IMR-90 (cell line): Measurements from ENCODE around the gene GHDC. TPM values are rescaled to one million over a fixed set of nuclear protein-coding genes. Genes with fewer than 3 reads are reported as not detected.

Experiments
- ATAC-seq: fragments of 200-7000 bp; cut with Tn5 transposase; 2 replicates; pipeline ENCODE4 v1.9.1; 2020; ENCODE audit warnings: low read depth, mild to moderate bottlenecking, moderate library complexity
- BruUV-seq: library from RNA; stranded (reverse); fragments of 400-500 nt; replicated peaks from 2 replicates; lab custom pipeline; 2021; lab: Mats Ljungman, UMichigan
- CTCF ChIA-PET: fragments of 300-600 bp; formaldehyde crosslinking; extraction: SDS; loops from one replicate; lab custom pipeline; 2021; ENCODE audit warnings: antibody characterized with exemption; lab: Yijun Ruan, JAX
- POLR2A ChIA-PET: fragments of 300-600 bp; sonication (Branson Sonifier 250); formaldehyde crosslinking; loops from one replicate; lab custom pipeline; 2022; ENCODE audit warnings: antibody characterized with exemption; ENCODE audit not compliant: unreplicated experiment; lab: Charles Lee
- DNase-seq: peaks from one replicate; pipeline ENCODE4 v3.0.0; 2013
- H2AFZ ChIP-seq: replicated peaks from 2 replicates; pipeline ENCODE3; 2013; ENCODE audit warnings: low read length, mild to moderate bottlenecking; ENCODE audit not compliant: poor library complexity
- H2AK5ac ChIP-seq: 2 replicates; pipeline ENCODE4 v1.6.1; 2013; ENCODE audit warnings: low read depth, low read length, inconsistent platforms
- H2AK9ac ChIP-seq: replicated peaks from 2 replicates; pipeline ENCODE3; 2013; ENCODE audit warnings: mild to moderate bottlenecking, low read depth, low read length, moderate library complexity; ENCODE audit not compliant: poor library complexity
- H2BK120ac ChIP-seq: 2 replicates; pipeline ENCODE4 v1.6.1; 2013; ENCODE audit warnings: low read depth, low read length, inconsistent platforms
- H2BK15ac ChIP-seq: 3 replicates; pipeline ENCODE4 v1.6.1; 2013; ENCODE audit warnings: low read depth, low read length, inconsistent platforms
- H2BK20ac ChIP-seq: 2 replicates; pipeline ENCODE4 v1.6.1; 2013; ENCODE audit warnings: low read depth, mild to moderate bottlenecking, inconsistent platforms, low read length, moderate library complexity
- H2BK5ac ChIP-seq: 2 replicates; pipeline ENCODE4 v1.6.1; 2013; ENCODE audit warnings: mild to moderate bottlenecking, low read depth, low read length, inconsistent platforms; ENCODE audit not compliant: poor library complexity, severe bottlenecking
- H3K14ac ChIP-seq: replicated peaks from 2 replicates; pipeline ENCODE4 v1.6.1; 2013; ENCODE audit warnings: low read depth, low read length, inconsistent platforms
- H3K18ac ChIP-seq: 2 replicates; pipeline ENCODE4 v1.6.1; 2013; ENCODE audit warnings: low read depth, low read length, control low read depth
- H3K23ac ChIP-seq: 2 replicates; pipeline ENCODE4 v1.6.1; 2013; ENCODE audit warnings: low read depth, low read length, inconsistent platforms
- H3K27ac ChIP-seq: 2 replicates; pipeline ENCODE4 v1.5.1; 2013; ENCODE audit warnings: mild to moderate bottlenecking, control low read depth, low read length; ENCODE audit not compliant: insufficient read depth
- H3K27me3 ChIP-seq: 2 replicates; pipeline ENCODE4 v1.6.1; 2013; ENCODE audit warnings: low read length; ENCODE audit not compliant: control insufficient read depth, insufficient read depth
- H3K36me3 ChIP-seq: 2 replicates; pipeline ENCODE4 v1.6.1; 2013; ENCODE audit warnings: low read length, mixed read lengths; ENCODE audit not compliant: control insufficient read depth, insufficient read depth
- H3K4ac ChIP-seq: 2 replicates; pipeline ENCODE4 v1.6.1; 2013; ENCODE audit warnings: low read depth, low read length, inconsistent platforms
- H3K4me1 ChIP-seq: 2 replicates; pipeline ENCODE4 v1.6.1; 2013; ENCODE audit warnings: low read length, mixed read lengths; ENCODE audit not compliant: control insufficient read depth, insufficient read depth
- H3K4me2 ChIP-seq: 2 replicates; pipeline ENCODE4 v1.6.1; 2013; ENCODE audit warnings: low read depth, mild to moderate bottlenecking, control low read depth, low read length, moderate library complexity
- H3K4me3 ChIP-seq: 2 replicates; pipeline ENCODE4 v1.5.1; 2013; ENCODE audit warnings: low read depth, mild to moderate bottlenecking, control low read depth, low read length, moderate library complexity; ENCODE audit not compliant: insufficient read depth
- H3K56ac ChIP-seq: 2 replicates; pipeline ENCODE4 v1.6.1; 2013; ENCODE audit warnings: low read length, inconsistent platforms; ENCODE audit not compliant: insufficient read depth; ENCODE audit errors: extremely low read depth
- H3K79me1 ChIP-seq, 2 experiments: 2 replicates each; pipeline ENCODE4 v1.6.1; 2013; ENCODE audit warnings: low read length in 2 of 2, inconsistent platforms in 1 of 2, low read depth in 1 of 2
- H3K9ac ChIP-seq: 2 replicates; pipeline ENCODE4 v1.6.1; 2013; ENCODE audit warnings: low read depth, low read length, control low read depth
- H3K9me1 ChIP-seq: 2 replicates; pipeline ENCODE4 v1.6.1; 2013; ENCODE audit warnings: low read length, inconsistent platforms; ENCODE audit not compliant: insufficient read depth
- H3K9me3 ChIP-seq: 2 replicates; pipeline ENCODE4 v1.6.1; 2013; ENCODE audit warnings: low read length; ENCODE audit not compliant: control insufficient read depth, insufficient read depth
- H4K20me1 ChIP-seq: 2 replicates; pipeline ENCODE4 v1.6.1; 2013; ENCODE audit warnings: low read length, inconsistent platforms; ENCODE audit not compliant: insufficient read depth
- H4K5ac ChIP-seq: 2 replicates; pipeline ENCODE4 v1.6.1; 2013; ENCODE audit warnings: mild to moderate bottlenecking, low read depth, low read length, control low read depth
- H4K8ac ChIP-seq, 2 experiments: 2 replicates each; pipeline ENCODE4 v1.6.1; 2013; ENCODE audit warnings: low read depth in 2 of 2, low read length in 2 of 2, control low read depth in 1 of 2, inconsistent platforms in 1 of 2
- H4K91ac ChIP-seq: 2 replicates; pipeline ENCODE4 v1.6.1; 2013; ENCODE audit warnings: low read depth, low read length, inconsistent platforms; ENCODE audit not compliant: insufficient read depth
- BHLHE40 ChIP-seq: fragments of 150-350 bp; IDR thresholded peaks from 2 replicates; pipeline ENCODE4 v1.6.1; 2016; ENCODE audit warnings: mild to moderate bottlenecking, low read depth, low read length
- CEBPB ChIP-seq: IDR thresholded peaks from 2 replicates; pipeline ENCODE4 v1.6.1; 2012; ENCODE audit warnings: low read depth, low read length, improper control_type of control experiment
- CHD1 ChIP-seq: IDR thresholded peaks from 2 replicates; pipeline ENCODE4 v1.6.1; 2012; ENCODE audit warnings: low read depth, low read length, improper control_type of control experiment
- CTCF ChIP-seq: conservative IDR thresholded peaks from 2 replicates; pipeline ENCODE4 v1.5.1; 2012; ENCODE audit warnings: mild to moderate bottlenecking, low read depth, low read length, improper control_type of control experiment
- ELK1 ChIP-seq: fragments of 150-350 bp; IDR thresholded peaks from 2 replicates; pipeline ENCODE4 v1.6.1; 2016; ENCODE audit warnings: low read depth, mild to moderate bottlenecking, low read length, moderate library complexity, borderline replicate concordance
- FOS ChIP-seq: fragments of 150-350 bp; IDR thresholded peaks from 2 replicates; pipeline ENCODE4 v1.6.1; 2016; ENCODE audit warnings: low read depth, low read length
- MAFK ChIP-seq: IDR thresholded peaks from 2 replicates; pipeline ENCODE4 v1.6.1; 2012; ENCODE audit warnings: low read depth, low read length, improper control_type of control experiment
- MAZ ChIP-seq: IDR thresholded peaks from 2 replicates; pipeline ENCODE4 v1.6.1; 2012; ENCODE audit warnings: low read depth, mild to moderate bottlenecking, low read length, improper control_type of control experiment, moderate library complexity, borderline replicate concordance
- MXI1 ChIP-seq: IDR thresholded peaks from 2 replicates; pipeline ENCODE4 v1.6.1; 2012; ENCODE audit warnings: low read depth, mild to moderate bottlenecking, low read length, moderate library complexity, borderline replicate concordance
- NFE2L2 ChIP-seq: fragments of 150-350 bp; IDR thresholded peaks from 2 replicates; pipeline ENCODE4 v1.6.1; 2016; ENCODE audit warnings: low read depth, mild to moderate bottlenecking, low read length
- POLR2A ChIP-seq: IDR thresholded peaks from 2 replicates; pipeline ENCODE4 v1.6.1; 2012; ENCODE audit warnings: mild to moderate bottlenecking, low read depth, low read length
- RCOR1 ChIP-seq: IDR thresholded peaks from 2 replicates; pipeline ENCODE4 v1.6.1; 2012; ENCODE audit warnings: mild to moderate bottlenecking, low read length, improper control_type of control experiment; ENCODE audit not compliant: insufficient replicate concordance
- RFX5 ChIP-seq: IDR thresholded peaks from 2 replicates; pipeline ENCODE4 v1.8.0; 2012; ENCODE audit warnings: low read depth, mild to moderate bottlenecking, low read length, moderate library complexity
- SMC3 ChIP-seq: fragments of 150-350 bp; IDR thresholded peaks from 2 replicates; pipeline ENCODE4 v1.6.1; 2016; ENCODE audit warnings: low read depth, mild to moderate bottlenecking, antibody characterized with exemption, low read length, moderate library complexity
- USF2 ChIP-seq: fragments of 150-350 bp; IDR thresholded peaks from 2 replicates; pipeline ENCODE4 v1.6.1; 2017; ENCODE audit warnings: mild to moderate bottlenecking, antibody characterized with exemption, low read length, low read depth
- WGBS, 2 experiments: methylation state at CpG; one replicate each; pipeline versions ENCODE4 v1.1.5 to v1.1.7; 2013; ENCODE audit warnings: missing lambda C conversion rate in 2 of 2; ENCODE audit not compliant: insufficient read length in 1 of 2; ENCODE audit errors: extremely low coverage in 2 of 2; 5-methylcytosine and 5-hydroxymethylcytosine counted together
- dilution Hi-C: fragments of 300-500 bp; cut with HindIII; formaldehyde crosslinking; loops from one replicate; pipeline ENCODE4 v1.14.3; 2018; ENCODE audit warnings: low sequenced_read_pairs; ENCODE audit not compliant: unreplicated experiment
- in situ Hi-C: fragments of 300-500 bp; cut with MboI; formaldehyde crosslinking; loops from 3 replicates; pipeline ENCODE4 v1.14.3; 2019; ENCODE audit warnings: low sequenced_read_pairs, inconsistent platforms, mixed read lengths
- intact Hi-C: fragments of 100-400 bp; cut with micrococcal nuclease; formaldehyde crosslinking; loops from 2 replicates; pipeline ENCODE4 v1.10.0; 2022
- polyA plus RNA-seq, 3 experiments: library from polyadenylated mRNA; depleted of rRNA; stranded (reverse); fragments of >200 nt; gene quantifications; 2 replicates each; pipeline ENCODE4 v1.2.3, GENCODE V29; 2012; ENCODE audit warnings: low replicate concordance in 1 of 3
- total RNA-seq: library from RNA; depleted of rRNA; stranded (reverse); fragments of >200 nt; gene quantifications from 2 replicates; pipeline ENCODE4 v1.2.3, GENCODE V29; 2012

The GHDC gene
- total and polyA plus RNA-seq, 2 of the 4 experiments (the other 2 are of a cell fraction) = 5.2 to 8.1 TPM

- WGBS, 2 experiments = 70% methylated on average over 5 of the region's 14 CpGs; no CpG with 5 or more reads in 1 of the 2 experiments
- no peak for DNase-seq
- no peak overlapping the region for H3K23ac ChIP-seq
- H3K18ac ChIP-seq = no peak overlapping the region
- in situ Hi-C loops = no loop called here
- no peak overlapping the region for H2AK9ac ChIP-seq
- no peak overlapping the region for H2BK15ac ChIP-seq
- H4K20me1 ChIP-seq = peaks cover 3% of the 10 kb centered on the region; the same call in 1 of the 2 replicates
- H2AFZ ChIP-seq = no peak overlapping the region
- H3K4me2 ChIP-seq = no peak overlapping the region
- no TSS peak for BruUV-seq
- H3K9me1 ChIP-seq = peaks cover 5% of the 10 kb centered on the region; the same call in 1 of the 2 replicates
- H3K79me1 ChIP-seq = peaks cover 0 to 10% of the 10 kb centered on the region in 2 experiments; a peak in 2 of 4 replicates
- POLR2A ChIA-PET = no interaction called here
- no peak overlapping the region for H2BK120ac ChIP-seq
- peaks cover 42% of the 10 kb centered on the region for H3K36me3 ChIP-seq
- H2AK5ac ChIP-seq = no peak overlapping the region
- H3K4me3 ChIP-seq = no peak overlapping the region
- H4K91ac ChIP-seq = no peak overlapping the region
- dilution Hi-C loops = no loop called here
- no peak for ATAC-seq
- H3K9ac ChIP-seq = no peak overlapping the region
- H3K27ac ChIP-seq = no peak overlapping the region
- intact Hi-C loops = no loop called here
- H3K4ac ChIP-seq = no peak overlapping the region
- no peak overlapping the region for H2BK20ac ChIP-seq
- no peaks in the 10 kb centered on the region for H3K4me1 ChIP-seq
- no peaks in the 10 kb centered on the region for H3K27me3 ChIP-seq
- H4K8ac ChIP-seq = no peak overlapping the region
- H4K5ac ChIP-seq = no peak overlapping the region
- H3K14ac ChIP-seq = no peak overlapping the region
- CTCF ChIA-PET = no interaction called here
- no peak overlapping the region for H3K56ac ChIP-seq
- no peaks in the 10 kb centered on the region for H3K9me3 ChIP-seq
- H2BK5ac ChIP-seq = no peak overlapping the region
- TF ChIP-seq USF2 (no peak), NFE2L2 (no peak), SMC3 (no peak), MAZ (no peak), MXI1 (no peak), CEBPB (no peak), BHLHE40 (no peak), RFX5 (no peak), POLR2A (no peak), ELK1 (no peak), CTCF (no peak), FOS (no peak), CHD1 (no peak), MAFK (no peak), RCOR1 (no peak)
Measured at GRCh38 chr17:42200706-42201457, 6.6 kb upstream of the GHDC start.
